ENCODE data around the gene TIAM1.

DNA sequence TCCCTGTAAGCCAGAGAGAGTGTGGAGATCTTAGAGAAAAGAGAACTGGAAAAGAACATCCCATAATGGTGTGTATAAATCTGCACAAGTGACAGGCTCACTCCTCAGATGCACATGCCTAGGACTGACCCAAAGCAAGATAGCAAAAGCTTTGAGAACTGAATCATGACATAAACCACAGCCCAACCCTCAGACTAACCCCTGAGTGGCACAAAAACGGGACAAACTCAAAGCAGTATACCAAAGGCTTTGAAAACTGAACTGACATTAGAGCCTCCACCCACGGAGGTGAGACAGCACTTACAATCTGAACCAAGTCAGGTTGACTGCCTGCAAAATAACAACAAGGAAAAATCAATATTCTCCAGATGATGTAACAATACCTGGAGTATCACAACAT lies 70.8 kb downstream of the TIAM1 start:
- TF ChIP-seq, protein P1, sequence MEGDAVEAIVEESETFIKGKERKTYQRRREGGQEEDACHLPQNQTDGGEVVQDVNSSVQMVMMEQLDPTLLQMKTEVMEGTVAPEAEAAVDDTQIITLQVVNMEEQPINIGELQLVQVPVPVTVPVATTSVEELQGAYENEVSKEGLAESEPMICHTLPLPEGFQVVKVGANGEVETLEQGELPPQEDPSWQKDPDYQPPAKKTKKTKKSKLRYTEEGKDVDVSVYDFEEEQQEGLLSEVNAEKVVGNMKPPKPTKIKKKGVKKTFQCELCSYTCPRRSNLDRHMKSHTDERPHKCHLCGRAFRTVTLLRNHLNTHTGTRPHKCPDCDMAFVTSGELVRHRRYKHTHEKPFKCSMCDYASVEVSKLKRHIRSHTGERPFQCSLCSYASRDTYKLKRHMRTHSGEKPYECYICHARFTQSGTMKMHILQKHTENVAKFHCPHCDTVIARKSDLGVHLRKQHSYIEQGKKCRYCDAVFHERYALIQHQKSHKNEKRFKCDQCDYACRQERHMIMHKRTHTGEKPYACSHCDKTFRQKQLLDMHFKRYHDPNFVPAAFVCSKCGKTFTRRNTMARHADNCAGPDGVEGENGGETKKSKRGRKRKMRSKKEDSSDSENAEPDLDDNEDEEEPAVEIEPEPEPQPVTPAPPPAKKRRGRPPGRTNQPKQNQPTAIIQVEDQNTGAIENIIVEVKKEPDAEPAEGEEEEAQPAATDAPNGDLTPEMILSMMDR (IDR thresholded peaks at IDR 0.05), result no peak
- TF ChIP-seq POLR2A (IDR thresholded peaks at IDR 0.05), result no peak

Measured in prostate gland (tissue), 2 donors.